Activated T-helper 1 cell treated with anti-CD3 and anti-CD28 coated beads, Interleukin-12 subunit alpha, Interleukin-12 subunit beta, Interleukin-2, Interleukin-4 antibody, amounts not matched to agents 30 ng/mL and 10 ng/mL and 1 ng/mL, durations not matched to agents 14 hours and 24 hours and 36 hours (primary cell): Measurements from ENCODE around the gene FBXO15. TPM values are rescaled to one million over a fixed set of nuclear protein-coding genes. Genes with fewer than 3 reads are reported as not detected.

ENCODE experiments used
- DNase-seq: peaks from one replicate; pipeline ENCODE4 v3.0.0; 2021; ENCODE audit warnings: low spot score
- H3K27ac Mint-ChIP-seq: one replicate; pipeline ENCODE4 v1.8.0; 2021; ENCODE audit warnings: mild to moderate bottlenecking, mixed read lengths
- H3K27me3 Mint-ChIP-seq: one replicate; pipeline ENCODE4 v1.8.0; 2022; ENCODE audit warnings: mild to moderate bottlenecking, moderate library complexity, mixed read lengths; ENCODE audit not compliant: insufficient read depth
- H3K36me3 Mint-ChIP-seq: one replicate; pipeline ENCODE4 v1.8.0; 2021; ENCODE audit warnings: low read depth, mixed read lengths
- H3K4me1 Mint-ChIP-seq: one replicate; pipeline ENCODE4 v1.8.0; 2021; ENCODE audit warnings: low read depth, mixed read lengths
- H3K4me3 Mint-ChIP-seq: one replicate; pipeline ENCODE4 v1.8.0; 2021; ENCODE audit warnings: mild to moderate bottlenecking, moderate library complexity, mixed read lengths
- H3K9me3 Mint-ChIP-seq: one replicate; pipeline ENCODE4 v1.8.0; 2021; ENCODE audit warnings: mixed read lengths
- intact Hi-C: fragments of 100-400 bp; cut with micrococcal nuclease; formaldehyde crosslinking; loops from one replicate; pipeline ENCODE4 v1.15.1; 2024
- total RNA-seq: library from RNA; stranded (reverse); gene quantifications from 2 replicates; pipeline ENCODE4 v1.2.3, GENCODE V29; 2022

Gene FBXO15
- total RNA-seq, 1 donor from 2014 or later: 0.83 TPM

- peaks cover 8% of the 10 kb centered on the region for H3K36me3 Mint-ChIP-seq
- intact Hi-C loops: loop anchor here (1.0 to 2.0 kb wide), 11 partner anchors 8 to 1060 kb away; partner anchors contain the start of genes PTGR3 and ZNF407
- H3K9me3 Mint-ChIP-seq: no peaks in the 10 kb centered on the region
- peak overlapping the region; percentile 96 for H3K27ac Mint-ChIP-seq
- H3K27me3 Mint-ChIP-seq: peaks cover 8% of the 10 kb centered on the region
- peak overlapping the region; percentile 92 for H3K4me3 Mint-ChIP-seq
- peaks cover 51% of the 10 kb centered on the region for H3K4me1 Mint-ChIP-seq
- DNase-seq: no peak
These were observed 973 bp upstream of the FBXO15 start for GRCh38 chr18:74148543-74149070.

DNA sequence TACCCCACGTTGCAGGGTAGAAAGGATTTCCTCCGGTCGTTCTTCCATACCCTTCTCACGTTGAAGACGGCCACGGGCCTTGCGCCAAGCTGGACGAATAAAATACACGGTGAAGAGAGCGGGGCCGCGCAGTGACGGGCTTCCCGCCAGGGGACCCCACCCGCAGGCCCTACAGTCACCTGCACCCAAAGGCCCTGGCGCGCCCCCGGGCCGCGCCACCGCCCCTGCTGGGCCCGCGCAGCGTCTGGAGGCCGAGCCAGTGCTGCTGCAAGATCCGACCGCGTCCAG lies 199 bp downstream of the FBXO15 start:
- intact Hi-C loops: loop anchor here (1.0 kb wide), 1 partner anchor 64 kb away; no protein-coding TSS in a partner anchor
- Mint-ChIP-seq H3K4me3 (peak overlapping the region; percentile 92), H3K27me3 (peaks cover 8% of the 10 kb centered on the region), H3K27ac (peak overlapping the region; percentile 96), H3K36me3 (peaks cover 6% of the 10 kb centered on the region), H3K4me1 (peaks cover 53% of the 10 kb centered on the region), H3K9me3 (no peaks in the 10 kb centered on the region)
- DNase-seq: no peak

GRCh38 chr18:74146756-74147155 lies 878 bp downstream of the FBXO15 start:
- intact Hi-C loops: loop anchor here (1.0 kb wide), 1 partner anchor 63 kb away; no protein-coding TSS in a partner anchor
- Mint-ChIP-seq H3K9me3 (no peaks in the 10 kb centered on the region), H3K4me1 (peaks cover 51% of the 10 kb centered on the region), H3K27ac (peak overlapping the region; percentile 71), H3K27me3 (peaks cover 8% of the 10 kb centered on the region), H3K36me3 (peaks cover 2% of the 10 kb centered on the region), H3K4me3 (peak overlapping the region; percentile 92)
- DNase-seq: no peak

DNA sequence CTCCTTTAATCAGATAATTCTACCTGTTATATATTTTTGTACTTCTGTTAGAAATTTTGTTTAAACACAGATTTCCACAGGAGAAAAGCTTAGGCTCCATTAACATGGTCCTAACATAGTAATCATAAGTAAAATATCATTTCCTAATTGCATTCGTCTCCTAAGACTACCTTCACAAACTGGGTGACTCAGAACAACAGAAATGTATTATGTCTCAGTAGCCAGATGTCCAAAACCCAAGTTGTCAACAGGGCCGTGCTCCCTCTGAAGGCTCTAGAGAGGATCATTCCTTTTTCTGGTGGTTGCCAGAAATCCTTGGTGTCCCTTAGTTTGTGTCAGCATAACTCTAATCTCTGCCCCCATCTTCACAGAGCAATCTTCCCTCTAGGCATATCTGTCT lies 5.4 kb downstream of the FBXO15 start:
- no peak for DNase-seq
- Mint-ChIP-seq H3K36me3 (peaks cover 2% of the 10 kb centered on the region), H3K4me3 (no peak overlapping the region), H3K4me1 (peaks cover 54% of the 10 kb centered on the region), H3K9me3 (no peaks in the 10 kb centered on the region), H3K27ac (no peak overlapping the region), H3K27me3 (peaks cover 5% of the 10 kb centered on the region)
- intact Hi-C loops: no loop called here

DNA sequence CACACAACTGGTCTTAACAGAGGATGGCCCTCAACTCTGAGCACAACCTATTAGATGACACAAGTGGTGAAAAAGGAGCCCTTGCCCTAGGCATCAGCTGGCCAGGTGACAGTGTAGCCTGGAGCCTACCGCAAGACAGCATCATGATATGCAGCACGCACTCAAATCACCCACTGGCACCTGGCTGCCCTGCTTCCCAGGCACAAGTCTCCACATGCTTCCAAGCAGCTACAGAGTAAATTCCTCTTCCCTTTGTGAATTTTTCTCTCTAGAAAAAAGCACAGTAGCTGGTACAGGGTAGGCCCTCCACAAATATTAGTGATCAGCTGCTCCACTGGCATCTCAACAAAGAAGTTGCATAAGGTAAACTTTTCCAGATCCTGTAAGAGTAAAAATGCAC lies 6.0 kb downstream of the FBXO15 start:
- intact Hi-C loops: loop anchor here (2.0 kb wide), 1 partner anchor 357 kb away; no protein-coding TSS in a partner anchor

GRCh38 chr18:74140582-74140981 lies 7.1 kb downstream of the FBXO15 start:
- no peaks in the 10 kb centered on the region for H3K9me3 Mint-ChIP-seq
- H3K4me1 Mint-ChIP-seq: peaks cover 44% of the 10 kb centered on the region
- H3K27ac Mint-ChIP-seq: peak overlapping the region; percentile 93
- intact Hi-C loops: loop anchor here (1.0 to 2.0 kb wide), 5 partner anchors 8 to 931 kb away; partner anchors contain the start of gene TIMM21
- H3K27me3 Mint-ChIP-seq: peaks cover 5% of the 10 kb centered on the region
- H3K36me3 Mint-ChIP-seq: peaks cover 2% of the 10 kb centered on the region
- H3K4me3 Mint-ChIP-seq: peak overlapping the region; percentile 59
- DNase-seq: no peak

More for the DNA sequence above, 6.0 kb downstream of the FBXO15 start:
- H3K4me3 Mint-ChIP-seq: no peak overlapping the region
- no peak overlapping the region for H3K27ac Mint-ChIP-seq
- peaks cover 2% of the 10 kb centered on the region for H3K36me3 Mint-ChIP-seq
- peaks cover 5% of the 10 kb centered on the region for H3K27me3 Mint-ChIP-seq
- DNase-seq: no peak
- H3K9me3 Mint-ChIP-seq: no peaks in the 10 kb centered on the region
- H3K4me1 Mint-ChIP-seq: peaks cover 49% of the 10 kb centered on the region

GRCh38 chr18:74139888-74140287 lies 7.7 kb downstream of the FBXO15 start:
- H3K27me3 Mint-ChIP-seq: peaks cover 5% of the 10 kb centered on the region
- H3K36me3 Mint-ChIP-seq: peaks cover 2% of the 10 kb centered on the region
- intact Hi-C loops: loop anchor here (1.0 to 2.0 kb wide), 6 partner anchors 8 to 931 kb away; partner anchors contain the start of gene TIMM21
- H3K4me1 Mint-ChIP-seq: peaks cover 44% of the 10 kb centered on the region
- no peak for DNase-seq
- H3K27ac Mint-ChIP-seq: peak overlapping the region; percentile 93
- H3K9me3 Mint-ChIP-seq: no peaks in the 10 kb centered on the region
- H3K4me3 Mint-ChIP-seq: peak overlapping the region; percentile 59

- Mint-ChIP-seq H3K36me3 (peaks cover 2% of the 10 kb centered on the region), H3K4me3 (no peak overlapping the region), H3K9me3 (no peaks in the 10 kb centered on the region), H3K27ac (peak overlapping the region; percentile 93), H3K4me1 (peaks cover 44% of the 10 kb centered on the region), H3K27me3 (peaks cover 5% of the 10 kb centered on the region)
- no peak for DNase-seq
- intact Hi-C loops: loop anchor here (2.0 kb wide), 1 partner anchor 19 kb away; no protein-coding TSS in a partner anchor
These were observed 8.2 kb downstream of the FBXO15 start for GRCh38 chr18:74139411-74139810.

DNA sequence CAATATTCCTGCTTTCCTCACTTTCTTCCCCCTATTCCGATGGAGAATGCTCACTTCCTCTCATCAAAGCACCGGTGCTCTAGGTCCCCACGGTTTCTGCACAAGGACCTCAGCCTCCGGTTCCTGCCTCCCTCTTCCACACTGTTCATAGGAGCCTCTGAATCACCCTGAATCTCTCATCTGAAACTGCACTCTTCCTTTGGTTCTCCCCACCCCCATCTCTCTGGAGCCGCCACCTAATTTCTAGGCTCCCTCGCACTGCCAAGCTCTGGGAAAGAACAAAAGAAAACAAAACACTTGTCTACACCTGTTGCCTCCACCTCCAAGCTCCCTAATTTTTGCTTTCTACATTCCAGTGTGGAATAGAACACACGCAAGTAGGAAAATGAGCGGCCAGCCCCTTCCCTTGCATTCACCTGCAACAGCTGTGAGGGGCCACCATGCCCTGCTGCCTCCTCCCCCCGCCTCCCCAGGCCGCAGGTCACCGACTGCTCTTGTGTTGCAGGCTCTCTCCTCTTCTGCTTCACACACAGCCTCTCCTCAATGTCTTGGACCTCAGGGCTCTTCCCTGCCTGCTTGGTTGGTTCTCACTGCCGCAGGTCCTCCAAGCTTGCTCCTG lies 9.6 kb downstream of the FBXO15 start:
- peaks cover 44% of the 10 kb centered on the region for H3K4me1 Mint-ChIP-seq
- no peaks in the 10 kb centered on the region for H3K9me3 Mint-ChIP-seq
- H3K4me3 Mint-ChIP-seq: no peak overlapping the region
- no peaks in the 10 kb centered on the region for H3K27me3 Mint-ChIP-seq
- no peak for DNase-seq
- H3K27ac Mint-ChIP-seq: peak overlapping the region; percentile 75
- intact Hi-C loops: loop anchor here (2.0 kb wide), 1 partner anchor 17 kb away; no protein-coding TSS in a partner anchor
- peaks cover 2% of the 10 kb centered on the region for H3K36me3 Mint-ChIP-seq

GRCh38 chr18:74132201-74132600 lies 15.4 kb downstream of the FBXO15 start:
- Mint-ChIP-seq H3K4me1 (no peaks in the 10 kb centered on the region), H3K9me3 (no peaks in the 10 kb centered on the region), H3K4me3 (no peak overlapping the region), H3K27ac (no peak overlapping the region), H3K27me3 (no peaks in the 10 kb centered on the region), H3K36me3 (no peaks in the 10 kb centered on the region)
- DNase-seq: no peak
- intact Hi-C loops: no loop called here

DNA sequence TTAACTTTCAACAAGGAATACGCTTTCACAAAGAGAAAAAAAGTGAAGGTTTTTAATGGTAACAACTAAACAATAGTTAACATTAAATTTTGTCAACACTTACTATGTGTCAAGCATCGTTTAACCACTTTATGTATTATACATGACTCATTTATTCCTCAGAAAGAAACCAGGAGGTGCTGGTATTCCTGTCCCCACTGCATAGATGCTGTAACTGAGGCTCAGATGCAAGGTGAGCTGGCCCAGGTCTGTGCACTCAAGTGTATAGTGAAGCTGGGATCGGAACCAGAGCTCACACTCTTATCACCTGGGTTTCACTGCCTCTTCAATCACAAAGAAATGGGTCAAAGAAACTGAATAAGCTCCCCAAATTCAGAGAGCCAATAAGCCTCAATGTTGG lies 16.5 kb downstream of the FBXO15 start:
- H3K27ac Mint-ChIP-seq: no peak overlapping the region
- no peaks in the 10 kb centered on the region for H3K36me3 Mint-ChIP-seq
- H3K9me3 Mint-ChIP-seq: no peaks in the 10 kb centered on the region
- H3K4me3 Mint-ChIP-seq: no peak overlapping the region
- H3K27me3 Mint-ChIP-seq: no peaks in the 10 kb centered on the region
- DNase-seq: no peak
- intact Hi-C loops: no loop called here
- no peaks in the 10 kb centered on the region for H3K4me1 Mint-ChIP-seq

DNA sequence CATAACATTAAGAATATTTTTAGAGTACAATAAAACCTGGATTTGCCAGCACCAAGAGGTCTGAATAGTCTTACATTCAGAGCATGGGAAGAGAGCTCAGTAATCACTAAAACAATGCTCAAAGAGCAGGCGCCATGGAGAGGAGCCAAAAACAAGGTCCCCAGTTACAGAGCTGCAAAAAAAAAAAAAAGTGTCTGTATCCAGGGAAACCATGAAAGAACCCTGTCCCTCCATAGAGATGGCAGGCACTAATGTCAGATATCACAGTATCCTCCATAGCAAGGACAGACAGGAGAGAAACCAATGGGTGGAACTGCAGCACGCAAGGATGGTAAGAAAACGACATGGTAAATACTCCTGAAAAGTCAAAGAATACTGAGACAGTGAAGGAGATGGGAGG lies 19.5 kb downstream of the FBXO15 start:
- Mint-ChIP-seq H3K27ac (no peak overlapping the region), H3K4me1 (no peaks in the 10 kb centered on the region), H3K27me3 (peaks cover 5% of the 10 kb centered on the region), H3K4me3 (no peak overlapping the region), H3K9me3 (no peaks in the 10 kb centered on the region), H3K36me3 (no peaks in the 10 kb centered on the region)
- intact Hi-C loops: no loop called here
- no peak for DNase-seq
